HG03135 (cell line): ENCODE data around the gene ELSPBP1.
"Not testable (repeated sequence)": the region's sequence is repeated elsewhere in the genome, so short reads cannot be mapped to it uniquely, and the experiment has no call there.

ENCODE experiments used
- ATAC-seq: cut with Tn5 transposase; IDR thresholded peaks from one replicate; pipeline ENCODE4 v1.9.1; 2021; ENCODE audit warnings: mild to moderate bottlenecking, moderate library complexity; ENCODE audit not compliant: unreplicated experiment

The ELSPBP1 gene

GRCh38 chr19:47994209-47994802 lies at the start of gene ELSPBP1:
Gene ELSPBP1, plus strand, starts transcription at chr19:47994632. Its CDS starts 14,036 bp downstream, at chr19:48008668.
- no peak for ATAC-seq

- ATAC-seq: not testable (repeated sequence)
Measured at GRCh38 chr19:47949852-47950521, 44.4 kb upstream of the ELSPBP1 start.

GRCh38 chr19:47952132-47952531 lies 42.3 kb upstream of the ELSPBP1 start:
- not testable (repeated sequence) for ATAC-seq

- ATAC-seq: not testable (repeated sequence)
Measured at GRCh38 chr19:47955936-47956335, 38.5 kb upstream of the ELSPBP1 start.

- ATAC-seq: no peak
Measured at GRCh38 chr19:47973529-47973928, 20.9 kb upstream of the ELSPBP1 start.

GRCh38 chr19:47991191-47991808 lies 3.1 kb upstream of the ELSPBP1 start:
- no peak for ATAC-seq

- ATAC-seq: no peak
Measured at GRCh38 chr19:47992070-47992469, 2.4 kb upstream of the ELSPBP1 start, which contains the start of gene BSPH1. Gene BSPH1, minus strand, starts transcription at chr19:47992170. Its CDS starts 89 bp downstream, at chr19:47992081.

GRCh38 chr19:47996230-47996727 lies 1.8 kb downstream of the ELSPBP1 start:
- no peak for ATAC-seq

GRCh38 chr19:47998800-47999199 lies 4.4 kb downstream of the ELSPBP1 start:
- ATAC-seq: no peak

GRCh38 chr19:48000846-48001245 lies 6.4 kb downstream of the ELSPBP1 start:
- no peak for ATAC-seq

GRCh38 chr19:48004236-48004635 lies 9.8 kb downstream of the ELSPBP1 start:
- no peak for ATAC-seq

- no peak for ATAC-seq
Measured at GRCh38 chr19:48006762-48007161, 12.3 kb downstream of the ELSPBP1 start.

GRCh38 chr19:48010932-48011758 lies 16.7 kb downstream of the ELSPBP1 start:
- no peak for ATAC-seq

- no peak for ATAC-seq
Measured at GRCh38 chr19:48020686-48021085, 26.3 kb downstream of the ELSPBP1 start.

- ATAC-seq: no peak
Measured at GRCh38 chr19:48023011-48023410, 28.6 kb downstream of the ELSPBP1 start.

- no peak for ATAC-seq
Measured at GRCh38 chr19:48023518-48023917, 29.1 kb downstream of the ELSPBP1 start.

GRCh38 chr19:48025480-48025879 lies 31.0 kb downstream of the ELSPBP1 start:
- ATAC-seq: no peak

- no peak for ATAC-seq
Measured at GRCh38 chr19:48029431-48029830, 35.0 kb downstream of the ELSPBP1 start.

- no peak for ATAC-seq
Measured at GRCh38 chr19:48030073-48030472, 35.6 kb downstream of the ELSPBP1 start.

- ATAC-seq: no peak
Measured at GRCh38 chr19:48033604-48034003, 39.2 kb downstream of the ELSPBP1 start.

GRCh38 chr19:48036765-48037164 lies 42.3 kb downstream of the ELSPBP1 start:
- no peak for ATAC-seq
